CD4-positive, alpha-beta T cell treated with Interleukin-17A for 1 hour (primary cell): ENCODE measurements around the gene FOXS1.
"Not testable (repeated sequence)": the region's sequence is repeated elsewhere in the genome, so short reads cannot be mapped to it uniquely, and the experiment has no call there.

Source experiments
- DNase-seq: peaks from one replicate; pipeline ENCODE4 v3.0.0-alpha.2; 2020

Gene FOXS1

GRCh38 chr20:31838646-31839292 lies 6.6 kb downstream of the FOXS1 start:
- DNase-seq, result no peak

DNA sequence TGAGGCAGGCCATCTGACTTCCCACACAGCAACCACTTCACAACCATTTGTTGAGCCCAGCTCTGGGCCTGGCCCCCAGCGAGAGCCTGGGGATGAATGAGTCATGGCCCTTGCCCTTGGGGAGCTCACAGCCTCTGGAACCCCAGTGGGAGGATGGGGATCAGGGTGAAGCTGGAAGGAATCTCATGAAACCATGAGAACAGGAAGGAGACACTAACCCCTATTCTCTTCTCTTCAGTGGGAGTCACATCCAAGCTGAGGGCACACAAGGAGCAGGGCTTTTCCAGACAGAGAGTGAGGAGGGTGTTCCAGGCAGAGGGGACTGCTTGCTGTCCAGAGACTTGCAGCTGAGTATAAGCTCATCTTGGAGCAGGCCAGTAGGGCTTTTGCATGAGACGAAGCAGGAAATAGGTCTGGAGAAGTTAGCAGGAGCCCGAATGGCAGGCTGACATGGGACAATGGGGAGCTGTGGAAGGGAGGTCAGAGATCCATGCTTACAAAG lies 7.5 kb downstream of the FOXS1 start:
- no peak for DNase-seq

DNA sequence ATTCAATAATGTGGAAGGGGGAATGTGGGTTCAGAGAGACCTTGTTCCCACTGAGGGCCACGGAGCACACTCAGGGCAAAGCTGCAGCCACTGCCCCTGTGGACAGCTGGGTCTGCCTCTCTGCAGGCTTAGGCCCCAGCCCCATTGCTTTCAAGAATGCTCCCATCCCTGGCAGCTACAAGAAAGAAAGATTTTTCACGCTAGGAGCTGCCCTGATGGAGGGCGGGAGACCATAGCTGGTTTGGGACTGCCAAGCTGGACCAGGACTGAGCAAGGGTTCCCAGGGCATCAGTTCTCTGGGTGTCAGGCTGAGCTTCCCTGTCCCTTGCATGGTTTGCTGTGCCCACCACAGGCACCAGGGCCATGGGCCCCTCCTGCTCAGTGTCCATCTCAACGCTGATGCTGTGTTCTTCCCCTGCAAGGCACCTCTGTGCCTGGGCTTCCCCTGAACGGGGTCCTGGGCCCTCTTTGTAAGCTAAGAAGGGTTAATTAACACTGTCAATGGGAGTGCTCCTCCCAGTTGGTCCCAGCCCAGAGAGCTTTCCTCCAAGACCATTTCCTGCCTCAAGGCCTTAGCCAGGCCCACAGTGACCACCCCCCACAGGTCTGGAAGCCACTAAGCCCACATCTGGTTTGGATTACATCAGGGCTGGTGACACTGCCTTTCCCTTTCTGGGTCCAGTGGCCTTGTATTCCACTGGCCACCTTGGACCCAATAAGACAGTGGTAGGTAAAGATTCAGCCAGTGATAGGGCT lies 8.4 kb downstream of the FOXS1 start:
- DNase-seq, result no peak

DNA sequence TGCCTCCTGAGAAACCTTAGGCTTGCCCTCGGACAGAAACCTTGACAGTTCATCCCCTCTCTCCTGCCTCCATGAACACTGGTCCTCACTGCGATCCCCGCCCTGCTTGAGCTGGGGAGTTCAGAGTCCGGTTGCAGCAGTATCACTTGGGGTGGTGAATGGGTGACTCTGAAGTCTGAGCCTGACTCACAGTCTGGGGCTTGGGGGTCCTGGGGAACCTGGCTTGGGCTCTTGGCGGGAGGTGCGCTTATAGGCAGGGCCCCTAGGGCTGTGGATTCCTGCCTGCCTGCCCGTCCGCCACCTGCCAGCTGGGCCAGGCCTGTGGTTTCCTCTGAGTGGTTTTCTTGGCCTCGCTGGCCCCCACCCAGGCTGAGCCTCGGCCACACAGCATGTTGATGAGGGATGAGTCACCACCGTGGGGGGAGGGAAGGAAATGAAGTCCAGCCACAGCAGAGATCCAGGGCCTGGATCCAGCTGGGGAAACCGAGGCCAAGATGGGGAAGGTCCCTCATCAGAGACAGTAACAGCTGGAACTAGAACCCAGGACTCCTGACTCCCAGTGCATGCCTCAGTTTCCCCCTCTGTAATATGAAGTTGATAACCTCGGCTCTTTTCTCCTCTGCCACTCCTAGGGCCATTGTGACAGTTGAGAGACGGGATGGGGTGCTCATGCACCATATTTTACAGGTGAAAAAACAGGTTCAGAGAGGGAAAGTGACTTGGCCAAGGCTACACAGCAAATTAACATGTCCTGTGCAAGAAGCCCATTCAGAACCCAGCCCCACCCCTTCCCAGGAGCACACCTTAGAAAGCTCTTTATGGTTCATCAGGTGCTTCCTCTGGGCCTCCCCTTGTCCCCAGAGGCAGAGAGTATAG lies 9.2 kb downstream of the FOXS1 start:
- DNase-seq, result peak; percentile 33

- DNase-seq, result no peak
These were observed 9.8 kb downstream of the FOXS1 start for GRCh38 chr20:31835554-31835953.

DNA sequence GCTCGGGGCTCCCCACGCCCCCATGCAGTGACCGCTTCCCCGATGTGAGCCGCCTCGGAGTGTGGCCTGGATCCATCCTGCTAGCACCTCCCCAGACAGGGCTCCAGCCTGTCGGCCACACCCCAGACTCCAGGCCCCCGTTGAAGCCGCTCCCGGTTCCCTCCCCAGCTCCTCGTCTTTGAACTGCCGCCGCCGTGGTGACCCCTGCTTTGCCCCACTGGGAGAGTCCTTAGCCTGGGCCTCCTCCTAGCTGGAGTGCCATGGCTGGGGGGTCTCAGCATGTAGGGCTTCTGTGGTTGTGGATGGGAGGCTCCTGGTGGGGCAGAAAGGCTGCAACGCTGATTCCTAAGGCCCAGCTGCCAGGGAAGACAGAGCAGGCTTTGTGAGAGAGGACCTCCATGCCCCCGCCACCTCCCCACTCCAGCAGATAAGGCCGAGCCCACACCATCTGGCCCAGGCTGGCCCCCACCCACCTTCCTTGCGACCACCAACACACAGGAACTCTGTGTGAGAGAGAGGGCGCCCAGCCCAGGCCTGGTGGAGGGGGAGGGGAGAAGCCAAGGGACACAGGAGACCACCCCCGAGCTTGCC lies 11.4 kb downstream of the FOXS1 start:
- no peak for DNase-seq

DNA sequence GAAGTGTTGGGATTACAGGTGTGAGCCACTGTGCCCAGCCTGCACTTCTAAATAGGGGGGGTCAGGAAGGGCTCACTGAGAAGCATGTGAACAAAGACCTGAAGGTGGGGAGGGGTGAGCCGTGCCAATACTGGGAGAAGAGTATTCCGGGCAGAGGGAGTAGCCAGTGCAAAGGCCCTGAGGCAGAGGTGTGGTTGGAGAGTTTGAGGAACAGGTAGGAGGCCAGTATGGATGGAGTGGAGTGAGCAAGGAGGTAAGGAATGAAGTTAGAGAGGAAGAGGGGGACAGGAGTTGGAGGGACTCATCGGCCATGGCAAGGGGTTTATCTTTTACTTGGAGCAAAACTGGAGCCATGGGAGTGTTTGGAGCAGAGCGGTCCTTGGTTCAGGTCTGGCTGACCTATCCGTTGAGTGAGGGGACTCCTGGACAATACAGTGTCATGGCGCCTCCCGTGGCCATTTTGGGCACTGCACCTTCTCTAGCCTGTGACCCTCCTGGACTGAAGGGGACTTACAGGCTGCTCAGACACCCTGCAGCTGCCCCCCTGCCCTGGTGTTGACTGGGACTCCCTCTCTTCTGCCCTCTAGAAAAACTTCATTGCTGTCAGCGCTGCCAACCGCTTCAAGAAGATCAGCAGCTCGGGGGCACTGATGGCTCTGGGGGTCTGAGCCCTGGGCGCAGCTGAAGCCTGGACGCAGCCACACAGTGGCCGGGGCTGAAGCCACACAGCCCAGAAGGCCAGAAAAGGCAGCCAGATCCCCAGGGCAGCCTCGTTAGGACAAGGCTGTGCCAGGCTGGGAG lies 12.1 kb downstream of the FOXS1 start:
- peak; percentile 57 for DNase-seq

DNA sequence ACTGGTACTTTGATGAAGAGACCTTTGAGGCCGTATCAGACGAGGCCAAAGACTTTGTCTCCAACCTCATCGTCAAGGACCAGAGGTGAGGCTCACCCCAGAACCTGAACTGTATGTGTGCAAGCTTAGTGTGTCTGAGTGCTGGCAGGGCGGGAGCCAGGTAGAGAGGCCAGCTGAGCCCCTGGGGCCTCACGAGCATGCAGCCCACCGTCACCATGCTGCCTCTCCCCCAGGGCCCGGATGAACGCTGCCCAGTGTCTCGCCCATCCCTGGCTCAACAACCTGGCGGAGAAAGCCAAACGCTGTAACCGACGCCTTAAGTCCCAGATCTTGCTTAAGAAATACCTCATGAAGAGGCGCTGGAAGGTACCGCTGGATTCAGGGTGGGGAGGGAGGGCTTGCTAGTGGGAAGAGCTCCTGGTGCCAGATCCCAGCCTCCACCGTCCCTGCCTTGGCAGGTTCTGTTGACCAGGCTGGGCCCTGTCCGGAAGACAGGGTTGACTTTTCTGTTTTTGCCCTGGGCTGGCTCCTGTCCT lies 13.6 kb downstream of the FOXS1 start:
- no peak for DNase-seq

DNA sequence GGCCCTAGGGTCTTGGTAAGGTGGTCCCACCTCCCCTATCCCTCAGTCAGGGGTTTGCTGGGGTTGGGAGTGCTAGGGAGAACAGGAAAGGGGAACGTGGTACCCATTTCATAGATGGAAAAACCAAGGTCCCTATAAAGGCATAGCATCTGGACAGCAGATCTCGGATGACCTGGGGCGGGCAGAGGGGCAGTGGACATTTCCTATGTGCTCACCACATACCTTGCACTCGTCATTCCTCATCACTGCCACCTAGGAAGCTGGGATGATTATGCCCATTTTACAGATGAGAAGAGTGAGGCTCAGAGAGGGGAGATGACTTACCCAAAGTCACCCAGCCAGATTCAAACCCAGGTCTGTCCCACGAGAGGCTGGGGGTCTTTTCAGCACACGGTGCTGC lies 14.2 kb downstream of the FOXS1 start:
- no peak for DNase-seq

GRCh38 chr20:31830406-31830981 lies 14.9 kb downstream of the FOXS1 start:
- DNase-seq, result no peak

DNA sequence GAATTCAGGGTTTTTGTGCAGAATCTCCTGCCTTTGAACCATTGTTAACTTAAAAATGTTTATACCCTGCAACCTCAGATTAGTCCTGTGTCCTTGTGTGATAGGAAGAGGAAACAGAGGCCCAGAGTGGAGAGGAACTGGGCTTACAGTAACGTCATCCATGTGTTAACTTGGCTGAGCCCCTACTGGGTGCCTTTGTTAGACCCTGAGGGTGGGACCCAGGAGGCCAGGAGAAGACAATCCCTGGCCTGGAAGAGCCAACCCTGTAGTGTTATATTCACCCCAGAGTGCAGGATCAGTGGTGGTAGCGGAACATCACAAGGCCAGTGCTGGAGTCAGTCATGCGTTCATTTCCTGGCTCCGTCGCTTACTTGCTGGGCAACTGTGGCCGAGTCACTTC lies 15.7 kb downstream of the FOXS1 start:
- DNase-seq, result no peak

DNA sequence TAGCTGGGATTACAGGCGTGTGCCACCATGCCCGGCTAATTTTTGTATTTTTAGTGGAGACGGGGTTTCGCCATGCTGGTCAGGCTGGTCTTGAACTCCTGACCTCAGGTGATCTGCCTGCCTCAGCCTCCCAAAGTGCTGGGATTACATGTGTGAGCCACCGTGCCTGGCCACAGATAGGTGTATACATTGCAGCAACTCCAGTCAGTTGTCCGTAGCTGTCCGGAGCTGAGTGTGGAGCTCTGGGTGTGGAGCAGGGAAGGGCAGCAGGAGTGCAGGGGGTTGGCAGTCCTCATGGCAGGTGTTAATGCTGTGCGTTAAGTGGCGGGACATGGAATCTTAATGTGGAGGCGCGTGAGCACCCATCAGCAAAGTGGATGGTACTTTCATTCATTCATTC lies 17.4 kb downstream of the FOXS1 start:
- DNase-seq, result not testable (repeated sequence)

GRCh38 chr20:31827059-31827458 lies 18.3 kb downstream of the FOXS1 start:
- no peak for DNase-seq

GRCh38 chr20:31826074-31826473 lies 19.3 kb downstream of the FOXS1 start:
- no peak for DNase-seq

- no peak for DNase-seq
These were observed 20.7 kb downstream of the FOXS1 start for GRCh38 chr20:31824554-31825313.

- no peak for DNase-seq
These were observed 21.3 kb downstream of the FOXS1 start for GRCh38 chr20:31824125-31824485.

GRCh38 chr20:31823360-31824124 lies 21.9 kb downstream of the FOXS1 start:
- no peak for DNase-seq

- peak; percentile 70 for DNase-seq
These were observed 22.7 kb downstream of the FOXS1 start for GRCh38 chr20:31822421-31823330.

GRCh38 chr20:31821427-31821826 lies 24.0 kb downstream of the FOXS1 start:
- no peak for DNase-seq
